ENCODE data around the gene NUDT9.

The NUDT9 gene

GRCh38 chr4:87399954-87400353, 22.4 kb upstream of the NUDT9 start:
- TF ChIP-seq REST (IDR thresholded peaks at IDR 0.05; ENCODE audit: insufficient read depth in 1 of 2, low read depth in 2 of 2, low read length in 2 of 2) (no peak), TAF1 (IDR thresholded peaks at IDR 0.05; ENCODE audit: borderline replicate concordance, insufficient read depth, low read length) (no peak), FOXP2 (optimal IDR thresholded peaks at IDR 0.05; ENCODE audit: borderline replicate concordance, extremely low read depth, extremely low read length, insufficient read depth) (no peak), POLR2AphosphoS5 (IDR thresholded peaks at IDR 0.05; ENCODE audit: low read depth, low read length) (no peak), SIN3A (IDR thresholded peaks at IDR 0.05; ENCODE audit: borderline replicate concordance, insufficient read depth, low read length) (no peak)

- TF ChIP-seq REST (IDR thresholded peaks at IDR 0.05; ENCODE audit: insufficient read depth in 1 of 2, low read depth in 2 of 2, low read length in 2 of 2) (no peak), SIN3A (IDR thresholded peaks at IDR 0.05; ENCODE audit: borderline replicate concordance, insufficient read depth, low read length) (no peak)
Measured at GRCh38 chr4:87405211-87405820, 17.1 kb upstream of the NUDT9 start.

- TF ChIP-seq TAF1 (IDR thresholded peaks at IDR 0.05; ENCODE audit: borderline replicate concordance, insufficient read depth, low read length) (no peak), FOXP2 (optimal IDR thresholded peaks at IDR 0.05; ENCODE audit: borderline replicate concordance, extremely low read depth, extremely low read length, insufficient read depth) (no peak), REST (IDR thresholded peaks at IDR 0.05; ENCODE audit: insufficient read depth in 1 of 2, low read depth in 2 of 2, low read length in 2 of 2) (no peak), POLR2AphosphoS5 (IDR thresholded peaks at IDR 0.05; ENCODE audit: low read depth, low read length) (no peak), SIN3A (IDR thresholded peaks at IDR 0.05; ENCODE audit: borderline replicate concordance, insufficient read depth, low read length) (no peak)
Measured at GRCh38 chr4:87406462-87406861, 15.9 kb upstream of the NUDT9 start.

- no peak for TF ChIP-seq SIN3A (IDR thresholded peaks at IDR 0.05; ENCODE audit: borderline replicate concordance, insufficient read depth, low read length)
Measured at GRCh38 chr4:87409420-87409939, 12.9 kb upstream of the NUDT9 start.

GRCh38 chr4:87410157-87410556, 12.2 kb upstream of the NUDT9 start:
- TF ChIP-seq POLR2AphosphoS5 (IDR thresholded peaks at IDR 0.05; ENCODE audit: low read depth, low read length), result no peak
- TF ChIP-seq FOXP2 (optimal IDR thresholded peaks at IDR 0.05; ENCODE audit: borderline replicate concordance, extremely low read depth, extremely low read length, insufficient read depth), result no peak
- TF ChIP-seq SIN3A (IDR thresholded peaks at IDR 0.05; ENCODE audit: borderline replicate concordance, insufficient read depth, low read length), result no peak
- no peak for TF ChIP-seq TAF1 (IDR thresholded peaks at IDR 0.05; ENCODE audit: borderline replicate concordance, insufficient read depth, low read length)
- no peak for TF ChIP-seq REST (IDR thresholded peaks at IDR 0.05; ENCODE audit: insufficient read depth in 1 of 2, low read depth in 2 of 2, low read length in 2 of 2)
